GM06990 (cell line): ENCODE data around the gene MYH11.

Experiments used
- DNase-seq: peaks from one replicate; pipeline ENCODE4 v3.0.0-alpha.2; 2011; ENCODE audit not compliant: insufficient read length; ENCODE audit errors: extremely low read depth
- H3K27me3 ChIP-seq: replicated peaks from 2 replicates; pipeline ENCODE4 v1.6.0; 2011; ENCODE audit warnings: low read length; ENCODE audit not compliant: control insufficient read depth, insufficient read depth
- H3K36me3 ChIP-seq: 2 replicates; pipeline ENCODE4 v1.5.1; 2011; ENCODE audit warnings: low read length; ENCODE audit not compliant: control insufficient read depth, insufficient read depth
- H3K4me3 ChIP-seq: replicated peaks from 2 replicates; pipeline ENCODE4 v1.5.1; 2011; ENCODE audit warnings: low read depth, mild to moderate bottlenecking, control low read depth, low read length
- CTCF ChIP-seq: IDR thresholded peaks from 2 replicates; pipeline ENCODE4 v1.5.1; 2011; ENCODE audit warnings: low read length, control low read depth, mild to moderate bottlenecking, inconsistent platforms; ENCODE audit not compliant: insufficient read depth, poor library complexity, severe bottlenecking

MYH11 gene

GRCh38 chr16:15836074-15836473 is 20.8 kb downstream of the MYH11 start:
- no peaks in the 10 kb centered on the region for H3K36me3 ChIP-seq
- no peak for TF ChIP-seq CTCF

GRCh38 chr16:15835136-15835878 is 21.5 kb downstream of the MYH11 start:
- H3K27me3 ChIP-seq: peaks cover 1% of the 10 kb centered on the region; the same call in 1 of the 2 replicates
- no peaks in the 10 kb centered on the region for H3K36me3 ChIP-seq
- no peak for TF ChIP-seq CTCF
- no peak overlapping the region for H3K4me3 ChIP-seq
- DNase-seq: no peak

More at GRCh38 chr16:15836074-15836473, 20.8 kb downstream of the MYH11 start:
- no peak for DNase-seq
- Histone ChIP-seq H3K27me3 (peaks cover 1% of the 10 kb centered on the region; the same call in 1 of the 2 replicates), H3K4me3 (no peak overlapping the region)

- no peak for TF ChIP-seq CTCF
- Histone ChIP-seq H3K4me3 (no peak overlapping the region), H3K36me3 (no peaks in the 10 kb centered on the region), H3K27me3 (0 out of 2 replicates have a peak, but pooled peaks cover 1% of the 10 kb centered on the region)
- DNase-seq: no peak
Observed at GRCh38 chr16:15834502-15834901, 22.3 kb downstream of the MYH11 start.

- H3K4me3 ChIP-seq: no peak overlapping the region
- no peak for TF ChIP-seq CTCF
- no peak for DNase-seq
- 0 out of 2 replicates have a peak, but pooled peaks cover 1% of the 10 kb centered on the region for H3K27me3 ChIP-seq
- H3K36me3 ChIP-seq: no peaks in the 10 kb centered on the region
Observed at GRCh38 chr16:15833541-15833940, 23.3 kb downstream of the MYH11 start.

- Histone ChIP-seq H3K27me3 (0 out of 2 replicates have a peak, but pooled peaks cover 1% of the 10 kb centered on the region), H3K4me3 (no peak overlapping the region), H3K36me3 (no peaks in the 10 kb centered on the region)
- no peak for TF ChIP-seq CTCF
- no peak for DNase-seq
Observed at GRCh38 chr16:15832241-15832640, 24.6 kb downstream of the MYH11 start.
